ENCODE data around the gene SLC25A12. TPM values are rescaled to one million over a fixed set of nuclear protein-coding genes. Genes with fewer than 3 reads are reported as not detected.

Gene SLC25A12
- total RNA-seq, 1 donor from 2014 or later, result 11.5 TPM

DNA sequence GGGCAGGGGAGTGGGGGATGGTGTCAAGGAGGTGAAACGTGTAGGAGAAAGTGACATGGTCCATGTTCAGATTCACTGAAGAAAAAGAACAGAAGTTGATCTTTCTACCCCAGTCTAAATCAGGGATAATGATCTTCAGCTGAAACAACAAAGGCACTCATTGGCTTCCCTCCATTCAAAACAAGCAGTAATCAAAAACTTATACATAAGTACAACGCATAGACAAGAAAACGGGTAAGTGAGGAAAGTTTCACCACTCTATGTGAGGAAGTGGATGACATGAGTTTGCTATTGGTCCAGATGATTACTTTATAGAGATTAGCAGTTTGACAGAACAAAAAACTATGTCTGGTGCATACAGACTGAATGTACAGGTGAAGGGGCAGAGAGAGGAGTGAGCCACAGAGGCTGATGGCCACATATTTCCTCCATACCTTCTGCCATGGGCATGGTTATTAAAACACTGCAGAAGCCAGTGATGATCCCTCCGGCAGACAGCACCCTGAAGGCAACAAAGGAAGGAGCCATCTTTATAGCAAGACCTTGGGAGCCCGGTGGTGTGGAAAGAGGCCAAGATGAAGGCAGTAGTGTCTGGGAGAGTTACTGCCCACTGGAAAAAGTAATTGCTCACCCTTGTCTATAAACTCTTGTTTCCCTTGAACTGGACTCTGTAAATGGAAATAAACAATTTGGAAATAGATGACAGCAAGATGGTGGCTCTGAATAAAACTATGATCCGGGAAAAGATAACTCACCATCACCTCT lies 57.7 kb downstream of the SLC25A12 start:
- Histone ChIP-seq H3K4me1 (no peaks in the 10 kb centered on the region), H3K9me3 (no peaks in the 10 kb centered on the region), H3K4me3 (no peak overlapping the region), H3K27me3 (no peaks in the 10 kb centered on the region), H3K27ac (no peak overlapping the region), H3K36me3 (peaks cover 39% of the 10 kb centered on the region)
- ATAC-seq (no peak), DNase-seq (no peak)
- TF ChIP-seq, protein P1, sequence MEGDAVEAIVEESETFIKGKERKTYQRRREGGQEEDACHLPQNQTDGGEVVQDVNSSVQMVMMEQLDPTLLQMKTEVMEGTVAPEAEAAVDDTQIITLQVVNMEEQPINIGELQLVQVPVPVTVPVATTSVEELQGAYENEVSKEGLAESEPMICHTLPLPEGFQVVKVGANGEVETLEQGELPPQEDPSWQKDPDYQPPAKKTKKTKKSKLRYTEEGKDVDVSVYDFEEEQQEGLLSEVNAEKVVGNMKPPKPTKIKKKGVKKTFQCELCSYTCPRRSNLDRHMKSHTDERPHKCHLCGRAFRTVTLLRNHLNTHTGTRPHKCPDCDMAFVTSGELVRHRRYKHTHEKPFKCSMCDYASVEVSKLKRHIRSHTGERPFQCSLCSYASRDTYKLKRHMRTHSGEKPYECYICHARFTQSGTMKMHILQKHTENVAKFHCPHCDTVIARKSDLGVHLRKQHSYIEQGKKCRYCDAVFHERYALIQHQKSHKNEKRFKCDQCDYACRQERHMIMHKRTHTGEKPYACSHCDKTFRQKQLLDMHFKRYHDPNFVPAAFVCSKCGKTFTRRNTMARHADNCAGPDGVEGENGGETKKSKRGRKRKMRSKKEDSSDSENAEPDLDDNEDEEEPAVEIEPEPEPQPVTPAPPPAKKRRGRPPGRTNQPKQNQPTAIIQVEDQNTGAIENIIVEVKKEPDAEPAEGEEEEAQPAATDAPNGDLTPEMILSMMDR (IDR thresholded peaks at IDR 0.05), result no peak
- intact Hi-C loops (cut with DNase I), result no loop called here

DNA sequence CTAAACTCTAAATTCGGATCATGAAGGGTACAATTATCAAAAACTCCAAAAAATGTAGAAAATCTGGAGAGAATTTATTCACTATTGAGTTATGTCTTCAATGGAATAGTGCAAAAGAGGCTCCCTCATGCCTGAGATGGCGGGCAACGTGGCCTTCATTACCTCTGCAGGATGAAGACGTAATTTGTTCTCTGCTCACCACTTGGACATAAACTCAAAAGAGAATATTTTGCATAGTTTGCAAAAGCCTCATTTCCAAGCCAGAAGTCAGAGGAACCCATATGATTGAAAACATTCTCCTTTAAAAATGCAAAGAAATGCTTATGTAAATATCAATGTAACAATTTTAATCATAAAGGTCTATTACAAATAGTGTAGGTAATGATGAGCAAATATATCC lies 58.7 kb downstream of the SLC25A12 start:
- Histone ChIP-seq H3K4me3 (no peak overlapping the region), H3K36me3 (peaks cover 39% of the 10 kb centered on the region), H3K27ac (no peak overlapping the region), H3K27me3 (no peaks in the 10 kb centered on the region), H3K9me3 (no peaks in the 10 kb centered on the region), H3K4me1 (no peaks in the 10 kb centered on the region)
- TF ChIP-seq, protein P1 (IDR thresholded peaks at IDR 0.05), result no peak
- ATAC-seq (no peak), DNase-seq (no peak)
- intact Hi-C loops (cut with DNase I), result no loop called here

DNA sequence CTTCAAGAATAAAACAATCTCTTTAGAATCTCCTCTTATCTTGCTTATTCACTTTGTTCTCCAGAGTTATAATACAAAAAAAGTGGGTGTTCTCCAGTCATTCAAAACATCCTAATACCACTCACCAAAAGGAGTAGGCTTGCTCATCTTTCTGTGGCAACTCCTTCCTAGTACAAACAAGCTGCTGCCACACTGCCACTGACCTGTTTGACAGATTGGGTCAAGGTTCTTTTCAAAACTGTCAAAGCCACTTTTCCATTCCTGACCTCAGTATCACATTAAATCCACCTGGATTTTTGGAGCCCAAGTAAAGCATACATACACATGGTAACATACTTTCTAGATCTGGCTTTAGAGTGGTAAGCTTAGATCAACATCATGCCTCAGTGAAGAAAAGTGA lies 59.8 kb downstream of the SLC25A12 start:
- Histone ChIP-seq H3K4me1 (no peaks in the 10 kb centered on the region), H3K9me3 (no peaks in the 10 kb centered on the region), H3K27ac (no peak overlapping the region), H3K27me3 (no peaks in the 10 kb centered on the region), H3K36me3 (peaks cover 39% of the 10 kb centered on the region), H3K4me3 (no peak overlapping the region)
- TF ChIP-seq, protein P1 (IDR thresholded peaks at IDR 0.05), result no peak
- intact Hi-C loops (cut with DNase I), result no loop called here
- no peak for DNase-seq
- no peak for ATAC-seq

DNA sequence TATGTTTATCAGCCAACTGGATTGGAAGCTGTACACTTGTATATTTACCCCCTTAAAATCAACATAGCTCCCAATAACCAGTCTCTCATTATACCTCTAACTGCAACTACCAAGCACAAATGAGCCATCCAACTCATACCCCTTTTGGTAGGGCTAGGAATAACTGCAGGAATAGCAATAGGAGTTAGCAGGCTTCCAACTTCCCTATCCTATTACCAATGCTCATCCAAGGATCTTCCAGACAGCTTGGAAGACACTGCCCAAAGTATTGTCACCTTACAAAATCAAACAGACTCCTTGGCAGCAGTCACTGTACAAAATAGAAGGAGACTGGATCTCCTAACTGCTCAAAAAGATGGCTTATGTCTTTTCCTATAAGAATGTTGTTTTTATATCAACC lies 61.6 kb downstream of the SLC25A12 start:
- TF ChIP-seq, protein P1 (IDR thresholded peaks at IDR 0.05), result no peak
- no peaks in the 10 kb centered on the region for H3K27me3 ChIP-seq
- peaks cover 43% of the 10 kb centered on the region for H3K36me3 ChIP-seq
- no peak for DNase-seq
- no peak for ATAC-seq
- H3K4me1 ChIP-seq, result no peaks in the 10 kb centered on the region
- no peak overlapping the region for H3K4me3 ChIP-seq
- no peaks in the 10 kb centered on the region for H3K9me3 ChIP-seq
- intact Hi-C loops (cut with DNase I), result no loop called here
- no peak overlapping the region for H3K27ac ChIP-seq

DNA sequence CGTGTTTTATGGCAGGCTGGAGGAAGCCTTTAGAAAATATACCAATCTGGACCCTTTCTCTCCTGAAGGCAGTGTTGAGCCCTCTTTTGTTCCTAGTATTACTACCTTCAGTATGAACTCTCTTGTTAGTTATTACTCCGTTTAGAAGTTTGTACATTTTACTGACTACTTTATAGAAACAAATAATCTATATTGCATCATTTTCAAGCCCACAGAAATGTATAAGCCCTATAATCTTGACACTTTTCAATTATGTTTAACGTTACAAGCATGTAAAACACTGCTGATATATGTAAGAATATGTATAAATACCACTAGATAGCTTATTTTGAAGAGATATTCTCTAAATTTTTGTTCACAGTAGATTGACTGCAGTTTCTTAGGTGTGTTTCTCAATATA lies 64.0 kb downstream of the SLC25A12 start:
- no peak for DNase-seq
- no peaks in the 10 kb centered on the region for H3K4me1 ChIP-seq
- no peak for ATAC-seq
- TF ChIP-seq, protein P1 (IDR thresholded peaks at IDR 0.05), result no peak
- H3K27me3 ChIP-seq, result no peaks in the 10 kb centered on the region
- peaks cover 52% of the 10 kb centered on the region for H3K36me3 ChIP-seq
- no peak overlapping the region for H3K4me3 ChIP-seq
- H3K27ac ChIP-seq, result no peak overlapping the region
- intact Hi-C loops (cut with DNase I), result no loop called here
- H3K9me3 ChIP-seq, result no peaks in the 10 kb centered on the region

All from upper lobe of right lung (tissue), 1 donor.